GM13976 (cell line): ENCODE measurements around the gene VGLL4.

Experiments
- DNase-seq: peaks from one replicate; pipeline ENCODE4 v3.0.0; 2012; ENCODE audit warnings: low spot score
- CTCF ChIP-seq: IDR thresholded peaks from 2 replicates; pipeline ENCODE4 v1.5.1; 2012; ENCODE audit warnings: borderline replicate concordance, mild to moderate bottlenecking; ENCODE audit not compliant: insufficient read depth; ENCODE audit errors: extremely low read depth, missing control alignments, control extremely low read depth
- in situ Hi-C: fragments of 300-500 bp; cut with MboI; formaldehyde crosslinking; loops from one replicate; pipeline ENCODE4 v1.12.0; 2022; ENCODE audit warnings: low sequenced_read_pairs, mixed read lengths, inconsistent platforms; ENCODE audit not compliant: unreplicated experiment

Gene VGLL4

GRCh38 chr3:11679964-11680363 is 36.2 kb upstream of the VGLL4 start:
- no peak for TF ChIP-seq CTCF
- in situ Hi-C loops, result no loop called here
- no peak for DNase-seq

- DNase-seq, result no peak
- no peak for TF ChIP-seq CTCF
- in situ Hi-C loops, result no loop called here
These were observed 28.6 kb upstream of the VGLL4 start for GRCh38 chr3:11672363-11672762.

- no peak for TF ChIP-seq CTCF
- in situ Hi-C loops, result no loop called here
- peak; percentile 58 for DNase-seq
These were observed 28.0 kb upstream of the VGLL4 start for GRCh38 chr3:11671648-11672100.

GRCh38 chr3:11668243-11669235 is 24.8 kb upstream of the VGLL4 start:
- no peak for TF ChIP-seq CTCF
- in situ Hi-C loops, result no loop called here
- no peak for DNase-seq

- in situ Hi-C loops, result no loop called here
- no peak for DNase-seq
- TF ChIP-seq CTCF, result no peak
These were observed 21.6 kb upstream of the VGLL4 start for GRCh38 chr3:11665331-11665730.

GRCh38 chr3:11662392-11662990 is 18.8 kb upstream of the VGLL4 start:
- in situ Hi-C loops, result loop anchor here (5.0 kb wide), 1 partner anchor 280 kb away; no protein-coding TSS in a partner anchor
- TF ChIP-seq CTCF, result no peak
- no peak for DNase-seq
